BLaER1 treated with 17β-estradiol and CSF1 and Interleukin-3, amounts not matched to agents 10 nM and 100 nM (cell line): Measurements from ENCODE around the gene SMIM41.

Experiments
- H3K27ac ChIP-seq, 11 experiments: shearing (Covaris generic); formaldehyde crosslinking; 2 replicates each; pipeline ENCODE4 v1.8.1; 2022
- H3K27me3 ChIP-seq, 11 experiments: shearing (Covaris generic); formaldehyde crosslinking; 2 replicates each; pipeline ENCODE4 v1.8.1; 2022
- H3K36me3 ChIP-seq, 11 experiments: shearing (Covaris generic); formaldehyde crosslinking; 2 replicates each; pipeline ENCODE4 v1.8.1; 2022
- H3K4me1 ChIP-seq, 10 experiments: shearing (Covaris generic); formaldehyde crosslinking; 2 replicates each; pipeline ENCODE4 v1.8.1; 2022
- H3K4me2 ChIP-seq, 11 experiments: shearing (Covaris generic); formaldehyde crosslinking; 2 replicates each; pipeline ENCODE4 v1.8.1; 2022
- H3K4me3 ChIP-seq, 10 experiments: shearing (Covaris generic); formaldehyde crosslinking; 2 replicates each; pipeline ENCODE4 v1.8.1; 2022
- H3K9ac ChIP-seq, 11 experiments: shearing (Covaris generic); formaldehyde crosslinking; 2 replicates each; pipeline ENCODE4 v1.8.1; 2022
- H3K9me3 ChIP-seq, 11 experiments: shearing (Covaris generic); formaldehyde crosslinking; replicated peaks in 1 of 11; 2 replicates each; pipeline ENCODE4 v1.8.1; 2022
- H4K20me1 ChIP-seq, 11 experiments: shearing (Covaris generic); formaldehyde crosslinking; 2 replicates each; pipeline ENCODE4 v1.8.1; 2022
- Cebpa-rat ChIP-seq, 11 experiments: shearing (Covaris generic); IDR thresholded peaks; 2 replicates each; pipeline ENCODE4 v1.8.1; 2022

SMIM41 gene

GRCh38 chr12:52082988-52083637 lies 3.6 kb downstream of the SMIM41 start:
- Histone ChIP-seq H3K36me3 (peaks cover 16 to 21% (median 21%) of the 10 kb centered on the region in 11 experiments; a peak in 21 of 22 replicates), H4K20me1 (peaks cover 6 to 52% (median 51%) of the 10 kb centered on the region in 11 experiments; a peak in 21 of 22 replicates), H3K4me1 (peaks cover 31 to 82% (median 72%) of the 10 kb centered on the region in 10 experiments), H3K4me2 (peak overlapping the region in 10 of 11 experiments; percentile 82 to 95 (median 88); a peak in 20 of 22 replicates), H3K27ac (no peak overlapping the region), H3K4me3 (no peak overlapping the region), H3K27me3 (peaks cover 0 to 5% (median 0%) of the 10 kb centered on the region in 11 experiments; a peak in 1 of 22 replicates), H3K9ac (peak overlapping the region in 3 of 11 experiments; percentile 51 to 62 (median 56); a peak in 4 of 22 replicates), H3K9me3 (no peaks in the 10 kb centered on the region)
- TF ChIP-seq Cebpa-rat (IDR thresholded peaks at IDR 0.05): no peak

- Histone ChIP-seq H3K4me2 (peak overlapping the region in 5 of 11 experiments; percentile 83 to 94 (median 90); a peak in 6 of 22 replicates), H3K4me1 (peaks cover 31 to 86% (median 75%) of the 10 kb centered on the region in 10 experiments)
Observed at GRCh38 chr12:52083638-52083996, 4.1 kb downstream of the SMIM41 start.

GRCh38 chr12:52084491-52085231 lies 5.2 kb downstream of the SMIM41 start:
- H3K27ac ChIP-seq: no peak overlapping the region
- peaks cover 31 to 84% (median 73%) of the 10 kb centered on the region in 10 experiments for H3K4me1 ChIP-seq
- no peak for TF ChIP-seq Cebpa-rat (IDR thresholded peaks at IDR 0.05)

More at GRCh38 chr12:52083638-52083996, 4.1 kb downstream of the SMIM41 start:
- TF ChIP-seq Cebpa-rat (IDR thresholded peaks at IDR 0.05): no peak
- Histone ChIP-seq H3K27ac (no peak overlapping the region), H3K36me3 (peaks cover 11 to 16% (median 16%) of the 10 kb centered on the region in 11 experiments; a peak in 21 of 22 replicates), H3K4me3 (no peak overlapping the region), H4K20me1 (peaks cover under 1 to 47% (median 46%) of the 10 kb centered on the region in 11 experiments; a peak in 21 of 22 replicates), H3K9me3 (no peaks in the 10 kb centered on the region), H3K27me3 (peaks cover 0 to 5% (median 0%) of the 10 kb centered on the region in 11 experiments; a peak in 1 of 22 replicates), H3K9ac (no peak overlapping the region)

GRCh38 chr12:52085682-52086180 lies 6.2 kb downstream of the SMIM41 start:
- no peak overlapping the region for H3K27ac ChIP-seq
- H3K4me2 ChIP-seq: peak overlapping the region in 1 of 11 experiments; percentile 43; a peak in 1 of 22 replicates
- peaks cover 23 to 73% (median 62%) of the 10 kb centered on the region in 10 experiments for H3K4me1 ChIP-seq
- H3K27me3 ChIP-seq: peaks cover 0 to 5% (median 0%) of the 10 kb centered on the region in 11 experiments; a peak in 1 of 22 replicates
- no peak overlapping the region for H3K4me3 ChIP-seq
- peaks cover 0 to 26% (median 24%) of the 10 kb centered on the region in 11 experiments; a peak in 17 of 22 replicates for H4K20me1 ChIP-seq
- no peaks in the 10 kb centered on the region for H3K36me3 ChIP-seq
- no peak for TF ChIP-seq Cebpa-rat (IDR thresholded peaks at IDR 0.05)
- H3K9ac ChIP-seq: no peak overlapping the region
- H3K9me3 ChIP-seq: no peaks in the 10 kb centered on the region

More at GRCh38 chr12:52084491-52085231, 5.2 kb downstream of the SMIM41 start:
- Histone ChIP-seq H3K36me3 (peaks cover under 1 to 6% (median 5%) of the 10 kb centered on the region in 11 experiments; a peak in 17 of 22 replicates), H3K9ac (peak overlapping the region in 4 of 11 experiments; percentile 7 to 35 (median 28); a peak in 6 of 22 replicates), H3K27me3 (peaks cover 0 to 5% (median 0%) of the 10 kb centered on the region in 11 experiments; a peak in 1 of 22 replicates), H4K20me1 (peaks cover 0 to 36% (median 35%) of the 10 kb centered on the region in 11 experiments; a peak in 18 of 22 replicates), H3K4me2 (peak overlapping the region in 7 of 11 experiments; percentile 3 to 45 (median 38); a peak in 12 of 22 replicates), H3K4me3 (no peak overlapping the region), H3K9me3 (no peaks in the 10 kb centered on the region)

GRCh38 chr12:52086366-52086765 lies 6.9 kb downstream of the SMIM41 start:
- Histone ChIP-seq H3K4me3 (no peak overlapping the region), H4K20me1 (peaks cover 0 to 19% (median 18%) of the 10 kb centered on the region in 11 experiments; a peak in 17 of 22 replicates), H3K27me3 (peaks cover 0 to 5% (median 0%) of the 10 kb centered on the region in 11 experiments; a peak in 1 of 22 replicates), H3K9ac (no peak overlapping the region), H3K36me3 (no peaks in the 10 kb centered on the region), H3K4me1 (peaks cover 17 to 67% (median 56%) of the 10 kb centered on the region in 10 experiments), H3K9me3 (no peaks in the 10 kb centered on the region), H3K27ac (no peak overlapping the region), H3K4me2 (no peak overlapping the region; a peak in 2 of 22 replicates)
- TF ChIP-seq Cebpa-rat (IDR thresholded peaks at IDR 0.05): no peak

- Histone ChIP-seq H3K27me3 (peaks cover 0 to 5% (median 0%) of the 10 kb centered on the region in 11 experiments; a peak in 1 of 22 replicates), H3K4me2 (peak overlapping the region in 7 of 11 experiments; percentile 5 to 86 (median 48); a peak in 8 of 22 replicates)
- no peak for TF ChIP-seq Cebpa-rat (IDR thresholded peaks at IDR 0.05)
Observed at GRCh38 chr12:52086944-52087835, 7.7 kb downstream of the SMIM41 start.

GRCh38 chr12:52087961-52088820 lies 8.7 kb downstream of the SMIM41 start:
- peaks cover 0 to 48% (median 37%) of the 10 kb centered on the region in 10 experiments; a peak in 17 of 20 replicates for H3K4me1 ChIP-seq
- H3K4me3 ChIP-seq: no peak overlapping the region
- no peaks in the 10 kb centered on the region for H3K9me3 ChIP-seq
- H3K36me3 ChIP-seq: no peaks in the 10 kb centered on the region
- peak overlapping the region in 8 of 11 experiments; percentile 48 to 86 (median 71); a peak in 15 of 22 replicates for H3K4me2 ChIP-seq
- peaks cover 0 to 1% (median under 1%) of the 10 kb centered on the region in 11 experiments; a peak in 7 of 22 replicates for H4K20me1 ChIP-seq
- H3K27me3 ChIP-seq: peaks cover 0 to 5% (median 0%) of the 10 kb centered on the region in 11 experiments; a peak in 1 of 22 replicates
- H3K27ac ChIP-seq: no peak overlapping the region
- no peak for TF ChIP-seq Cebpa-rat (IDR thresholded peaks at IDR 0.05)
- peak overlapping the region in 2 of 11 experiments; percentile 4 to 39; a peak in 3 of 22 replicates for H3K9ac ChIP-seq

More at GRCh38 chr12:52086944-52087835, 7.7 kb downstream of the SMIM41 start:
- Histone ChIP-seq H4K20me1 (peaks cover 0 to 11% (median 10%) of the 10 kb centered on the region in 11 experiments; a peak in 14 of 22 replicates), H3K9me3 (no peaks in the 10 kb centered on the region), H3K27ac (no peak overlapping the region), H3K4me3 (no peak overlapping the region), H3K4me1 (peaks cover 9 to 58% (median 47%) of the 10 kb centered on the region in 10 experiments), H3K36me3 (no peaks in the 10 kb centered on the region), H3K9ac (no peak overlapping the region; a peak in 1 of 22 replicates)
